CD4-positive, alpha-beta T cell treated with Interleukin-15 for 4 hours (primary cell): Measurements from ENCODE around the gene SPECC1L.
A peak's percentile ranks its signal among the peaks of the same experiment; 100 is the strongest.
"Not testable (repeated sequence)": the region's sequence is repeated elsewhere in the genome, so short reads cannot be mapped to it uniquely, and the experiment has no call there.

Experiments used
- DNase-seq: peaks from one replicate; pipeline ENCODE4 v3.0.0-alpha.2; 2020; ENCODE audit warnings: low spot score

The SPECC1L gene

GRCh38 chr22:24247564-24248344, 22.9 kb upstream of the SPECC1L start:
- peak; percentile 32 for DNase-seq

- DNase-seq, result not testable (repeated sequence)
These were observed 22.0 kb upstream of the SPECC1L start for GRCh38 chr22:24248611-24249010.

GRCh38 chr22:24249413-24249812, 21.2 kb upstream of the SPECC1L start:
- not testable (repeated sequence) for DNase-seq

GRCh38 chr22:24251286-24251685, 19.3 kb upstream of the SPECC1L start:
- not testable (repeated sequence) for DNase-seq

- not testable (repeated sequence) for DNase-seq
These were observed 17.5 kb upstream of the SPECC1L start for GRCh38 chr22:24253126-24253525.

GRCh38 chr22:24256136-24256535, 14.5 kb upstream of the SPECC1L start:
- DNase-seq, result not testable (repeated sequence)

GRCh38 chr22:24256736-24257135, 13.9 kb upstream of the SPECC1L start:
- not testable (repeated sequence) for DNase-seq

GRCh38 chr22:24259459-24259858, 11.2 kb upstream of the SPECC1L start:
- DNase-seq, result peak; percentile 57

GRCh38 chr22:24262185-24262749, 8.4 kb upstream of the SPECC1L start:
- DNase-seq, result not testable (repeated sequence)

- not testable (repeated sequence) for DNase-seq
These were observed 7.2 kb upstream of the SPECC1L start for GRCh38 chr22:24263479-24263878.

GRCh38 chr22:24264329-24264896, 6.2 kb upstream of the SPECC1L start:
- DNase-seq, result not testable (repeated sequence)

- no peak for DNase-seq
These were observed 4.9 kb upstream of the SPECC1L start for GRCh38 chr22:24265734-24266133.

GRCh38 chr22:24266495-24266894, 4.1 kb upstream of the SPECC1L start:
- DNase-seq, result not testable (repeated sequence)

GRCh38 chr22:24271386-24271854, 789 bp downstream of the SPECC1L start:
- no peak for DNase-seq

GRCh38 chr22:24273031-24273430, 2.4 kb downstream of the SPECC1L start:
- DNase-seq, result not testable (repeated sequence)

GRCh38 chr22:24273906-24274305, 3.3 kb downstream of the SPECC1L start:
- DNase-seq, result not testable (repeated sequence)

GRCh38 chr22:24274696-24275405, 4.2 kb downstream of the SPECC1L start:
- not testable (repeated sequence) for DNase-seq

- not testable (repeated sequence) for DNase-seq
These were observed 9.7 kb downstream of the SPECC1L start for GRCh38 chr22:24280363-24280762.

- no peak for DNase-seq
These were observed 11.8 kb downstream of the SPECC1L start for GRCh38 chr22:24282401-24282800.

GRCh38 chr22:24284747-24285203, 14.1 kb downstream of the SPECC1L start:
- DNase-seq, result no peak

- DNase-seq, result peak; percentile 35
These were observed 14.6 kb downstream of the SPECC1L start for GRCh38 chr22:24285245-24285644.

- DNase-seq, result not testable (repeated sequence)
These were observed 16.6 kb downstream of the SPECC1L start for GRCh38 chr22:24287212-24287611.
